Heart right ventricle (tissue), 16 donors: ENCODE results near the gene NEK10. TPM values are rescaled to one million over a fixed set of nuclear protein-coding genes. Genes with fewer than 3 reads are reported as not detected.
A peak's percentile ranks its signal among the peaks of the same experiment; 100 is the strongest.

Source experiments
- ATAC-seq, 8 donors: fragments of 200-7000 bp; cut with Tn5 transposase; one replicate each; pipeline ENCODE4 v1.9.1; 2020; ENCODE audit warnings: mild to moderate bottlenecking in 8 of 8, moderate library complexity in 8 of 8, moderate number of reproducible peaks in 1 of 8
- DNase-seq, 2 donors: peaks; one replicate each; pipeline ENCODE4 v3.0.0-alpha.2; 2020
- H3K27ac ChIP-seq, 10 donors: fragments of 200-600 bp; sonication (generic) in 2 of 10; one replicate each; pipeline versions ENCODE4 v1.5.0 to v1.8.0; 2020 to 2022; ENCODE audit warnings: mild to moderate bottlenecking in 3 of 10
- H3K27me3 ChIP-seq, 7 donors: fragments of 200-600 bp; one replicate each; pipeline ENCODE4 v1.8.0; 2021 to 2022; ENCODE audit warnings: mild to moderate bottlenecking in 2 of 7
- H3K36me3 ChIP-seq, 9 donors: fragments of 200-600 bp; sonication (generic) in 1 of 9; one replicate each; pipeline versions ENCODE4 v1.5.0 to v1.8.0; 2020 to 2022; ENCODE audit warnings: mild to moderate bottlenecking in 2 of 9
- H3K4me1 ChIP-seq, 9 donors: fragments of 200-600 bp; sonication (generic) in 1 of 9; one replicate each; pipeline versions ENCODE4 v1.5.0 to v1.8.0; 2020 to 2022; ENCODE audit warnings: mild to moderate bottlenecking in 4 of 9
- H3K4me3 ChIP-seq, 10 donors: fragments of 200-600 bp; sonication (generic) in 2 of 10; one replicate each; pipeline versions ENCODE4 v1.5.0 to v1.8.0; 2020 to 2022; ENCODE audit warnings: mild to moderate bottlenecking in 7 of 10, moderate library complexity in 2 of 10
- H3K9me3 ChIP-seq, 11 donors: fragments of 200-600 bp in 10 of 11; sonication (generic) in 2 of 11; one replicate each; pipeline versions ENCODE4 v1.5.0 to v1.8.0; 2013 to 2022; ENCODE audit warnings: mild to moderate bottlenecking in 2 of 11, control low read depth in 1 of 11, moderate library complexity in 1 of 11
- CTCF ChIP-seq, 9 donors: fragments of 200-600 bp; sonication (generic) in 2 of 9; IDR thresholded peaks; one replicate each; pipeline versions ENCODE4 v1.5.0 to v1.8.0; 2021 to 2022; ENCODE audit warnings: antibody characterized with exemption in 9 of 9, mild to moderate bottlenecking in 5 of 9, moderate library complexity in 1 of 9
- WGBS, 2 donors: extraction: QIAGEN DNeasy Blood & Tissue Kit; methylation state at CpG; one replicate each; pipeline ENCODE4 v1.1.7; 2013; ENCODE audit warnings: inconsistent platforms in 1 of 2; 5-methylcytosine and 5-hydroxymethylcytosine counted together
- intact Hi-C, 10 donors: fragments of 100-400 bp; cut with DNase I; formaldehyde crosslinking; loops; one replicate each; pipeline versions ENCODE4 v1.11.1 to v1.14.2; 2022
- polyA plus RNA-seq, 2 donors: library from polyadenylated mRNA; stranded (reverse); fragments of 200-250 nt; gene quantifications; one replicate each; pipeline ENCODE4 v1.2.3, GENCODE V29; 2013
- total RNA-seq, 10 donors: library from RNA; stranded (reverse); fragmentation: NEBNext Ultra II Directional in 3 of 10; extraction: Animal tissue kit (Norgen Biotek cat#: 25700) in 3 of 10; gene quantifications; one replicate each; pipeline versions ENCODE4 v1.2.1 to v1.2.4, GENCODE V29; 2021 to 2023
- donor health status: Arrhythmogenic right ventricular cardiomyopathy.
- donor health status: ischemic (EF 13 %, LVEDD 7.1; RV severe dilation, severe dysfunction).
- donor health status: healthy with polysubstance abuse.
- donor health status: DM: no; HTN: yes; CAD: no.
- donor health status: DM: no; HTN: no; CAD: no.
- donor health status: ischemic (EF 25% LVEDD 6.9; RV normal size, moderate dysfunction).
- donor health status: ischemic (EF 25% LVEDD 5.7; RV mildly dilated, moderate dysfunction).
- donor health status: healthy.
- donor health status: DM: yes; HTN: yes; CAD: no.
- donor health status: Ischemic cardiomyopathy.
- donor health status: ischemic (EF 35%, LVEDD 5.7; RV mildly dilated, moderate dysfunction).
- donor health status: nonischemic (EF 11% LVEDD 7.7; RV severe dilation, severe dysfunction).
- donor health status: DM: yes; HTN: yes; CAD: no.
- donor health status: PGD.
- donor health status: ischemic (EF 29% LVEDD 5.4; RV normal size, mild dysfunction).
- donor health status: nonischemic (EF 23%, LVEDD 6.1; RV moderate dilation, normal function).

NEK10 gene
- total and polyA plus RNA-seq, 12 donors: 0.36 to 17.5 (median 7.8) TPM

GRCh38 chr3:27312044-27312668 lies 57.0 kb downstream of the NEK10 start:
- WGBS, 2 donors: 35 to 39% methylated on average over 5 of the region's 5 CpGs
- intact Hi-C loops: loop anchor here in 9 of 10 donors (1.0 to 10.0 kb wide), 13 partner anchors 45 to 1013 kb away; partner anchors contain the start of gene NEK10 (in 1 of the 9)

GRCh38 chr3:27311400-27311799 lies 57.8 kb downstream of the NEK10 start:
- ATAC-seq: no peak
- WGBS, 2 donors: 52 to 59% methylated on average over 5 of the region's 5 CpGs
- TF ChIP-seq CTCF (IDR thresholded peaks at IDR 0.05): no peak

More at GRCh38 chr3:27312044-27312668, 57.0 kb downstream of the NEK10 start:
- Histone ChIP-seq H3K27me3 (no peaks in the 10 kb centered on the region), H3K36me3 (no peaks in the 10 kb centered on the region), H3K9me3 (no peaks in the 10 kb centered on the region), H3K27ac (no peak overlapping the region), H3K4me1 (no peaks in the 10 kb centered on the region), H3K4me3 (no peak overlapping the region)
- DNase-seq: no peak
- TF ChIP-seq CTCF (IDR thresholded peaks at IDR 0.05): peak; percentile 71 to 87 (median 81)
- ATAC-seq: peak in 5 of 8 donors; percentile 47 to 82 (median 64)

GRCh38 chr3:27310688-27311087 lies 58.5 kb downstream of the NEK10 start:
- ATAC-seq (no peak), DNase-seq (no peak)
- Histone ChIP-seq H3K27me3 (no peaks in the 10 kb centered on the region), H3K4me1 (no peaks in the 10 kb centered on the region), H3K36me3 (no peaks in the 10 kb centered on the region), H3K4me3 (no peak overlapping the region), H3K9me3 (no peaks in the 10 kb centered on the region), H3K27ac (no peak overlapping the region)
- WGBS, 2 donors: 78 to 88% methylated on average over 2 of the region's 2 CpGs
- no peak for TF ChIP-seq CTCF (IDR thresholded peaks at IDR 0.05)
- intact Hi-C loops: loop anchor here in 8 of 10 donors (5.0 to 10.0 kb wide), 9 partner anchors 47 to 1014 kb away; partner anchors contain the start of gene NEK10 (in 1 of the 8)

More at GRCh38 chr3:27311400-27311799, 57.8 kb downstream of the NEK10 start:
- intact Hi-C loops: loop anchor here in 8 of 10 donors (5.0 to 10.0 kb wide), 9 partner anchors 46 to 1013 kb away; partner anchors contain the start of gene NEK10 (in 1 of the 8)
- Histone ChIP-seq H3K27ac (no peak overlapping the region), H3K4me1 (no peaks in the 10 kb centered on the region), H3K4me3 (no peak overlapping the region), H3K36me3 (no peaks in the 10 kb centered on the region), H3K27me3 (no peaks in the 10 kb centered on the region), H3K9me3 (no peaks in the 10 kb centered on the region)
- no peak for DNase-seq

GRCh38 chr3:27307566-27307965 lies 61.6 kb downstream of the NEK10 start:
- H3K27me3 ChIP-seq: no peaks in the 10 kb centered on the region
- intact Hi-C loops: loop anchor here in 3 of 10 donors (5.0 to 10.0 kb wide), 3 partner anchors 157 to 377 kb away; no protein-coding TSS in a partner anchor
- no peak for TF ChIP-seq CTCF (IDR thresholded peaks at IDR 0.05)
- H3K4me1 ChIP-seq: no peaks in the 10 kb centered on the region
- H3K36me3 ChIP-seq: peaks cover 0 to 9% (median 0%) of the 10 kb centered on the region in 9 donors
- no peaks in the 10 kb centered on the region for H3K9me3 ChIP-seq
- no peak overlapping the region for H3K4me3 ChIP-seq
- DNase-seq: no peak
- ATAC-seq: no peak
- WGBS, 2 donors: 89% methylated on average over 1 of the region's 1 CpG
- no peak overlapping the region for H3K27ac ChIP-seq
